GM12891 (cell line): ENCODE measurements around the gene CRK.

Experiments
- PAX5 ChIP-seq: IDR thresholded peaks from 2 replicates; pipeline ENCODE4 v1.6.1; 2011; ENCODE audit warnings: low read length, moderate library complexity, mild to moderate bottlenecking; ENCODE audit not compliant: insufficient read depth, severe bottlenecking
- POLR2A ChIP-seq: IDR thresholded peaks from 2 replicates; pipeline ENCODE4 v1.6.1; 2011; ENCODE audit warnings: low read depth, low read length, control low read depth
- POLR2AphosphoS5 ChIP-seq: IDR thresholded peaks from 2 replicates; pipeline ENCODE4 v1.6.1; 2011; ENCODE audit warnings: low read depth, low read length, control low read depth
- POU2F2 ChIP-seq: IDR thresholded peaks from 2 replicates; pipeline ENCODE4 v1.6.1; 2011; ENCODE audit warnings: low read depth, mild to moderate bottlenecking, control low read depth, low read length, moderate library complexity
- SPI1 ChIP-seq: IDR thresholded peaks from 2 replicates; pipeline ENCODE4 v1.6.1; 2011; ENCODE audit warnings: low read depth, low read length, control low read depth
- TAF1 ChIP-seq: IDR thresholded peaks from 2 replicates; pipeline ENCODE4 v1.6.1; 2011; ENCODE audit warnings: low read depth, low read length, control low read depth

DNA sequence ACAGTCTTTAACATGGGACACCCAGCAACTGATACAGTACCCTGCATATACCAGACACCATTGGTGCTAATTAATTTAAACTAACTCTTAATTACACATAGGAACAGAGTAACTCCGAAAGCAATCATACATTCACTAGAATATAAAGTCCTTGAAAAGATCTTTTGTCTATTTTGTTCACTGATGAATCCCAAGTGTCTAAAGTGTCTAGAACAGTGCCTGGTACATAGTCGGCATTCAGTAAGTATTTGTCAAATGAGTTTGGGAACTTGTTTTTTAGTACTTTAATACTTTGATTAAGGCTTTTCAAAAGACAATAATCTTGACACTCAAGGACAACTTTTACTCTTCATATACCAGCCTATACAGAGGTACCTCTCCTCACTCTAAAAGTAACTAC is 69.8 kb downstream of the CRK start:
- TF ChIP-seq POLR2AphosphoS5 (no peak), TAF1 (no peak), POLR2A (no peak), SPI1 (no peak), POU2F2 (no peak), PAX5 (no peak)
